H1 (cell line): ENCODE results near the gene IL31. TPM values are rescaled to one million over a fixed set of nuclear protein-coding genes. Genes with fewer than 3 reads are reported as not detected.

Experiments used
- CTCF ChIA-PET: fragments of 300-600 bp; sonication (Branson Sonifier 250); formaldehyde crosslinking; loops from one replicate; lab custom pipeline; 2021; ENCODE audit not compliant: partially characterized antibody; lab: Charles Lee
- POLR2A ChIA-PET: fragments of 300-600 bp; sonication (Branson Sonifier 250); formaldehyde crosslinking; loops from one replicate; lab custom pipeline; 2021; ENCODE audit warnings: inconsistent platforms; ENCODE audit not compliant: partially characterized antibody; lab: Charles Lee
- DNase-seq, 2 experiments: peaks; one replicate each; pipeline versions ENCODE4 v3.0.0 to v3.0.0-alpha.2; 2010 to 2022; ENCODE audit warnings: low spot score in 2 of 2, low read depth in 1 of 2, mixed read lengths in 1 of 2
- FAIRE-seq: peaks from 2 replicates; lab custom pipeline; 2011; peaks lifted over from hg19 to GRCh38; lab: Jason Lieb, UNC
- H2AFZ ChIP-seq: 2 replicates; pipeline ENCODE4 v1.8.1; 2012; ENCODE audit warnings: low read length, inconsistent platforms
- H2AK5ac ChIP-seq: 2 replicates; pipeline ENCODE4 v1.6.1; 2013; ENCODE audit warnings: low read depth, low read length
- H2BK120ac ChIP-seq: replicated peaks from 2 replicates; pipeline ENCODE3; 2013; ENCODE audit warnings: low read depth, low read length, inconsistent platforms
- H2BK12ac ChIP-seq: 2 replicates; pipeline ENCODE4 v1.6.1; 2013; ENCODE audit warnings: low read depth, low read length
- H2BK15ac ChIP-seq: 2 replicates; pipeline ENCODE4 v1.6.1; 2013; ENCODE audit warnings: low read length
- H2BK20ac ChIP-seq: 2 replicates; pipeline ENCODE4 v1.6.1; 2013; ENCODE audit warnings: low read length
- H2BK5ac ChIP-seq: 2 replicates; pipeline ENCODE4 v1.6.1; 2013; ENCODE audit warnings: low read depth, low read length
- H3K14ac ChIP-seq: 2 replicates; pipeline ENCODE4 v1.6.1; 2013; ENCODE audit warnings: inconsistent platforms; ENCODE audit not compliant: insufficient read length
- H3K18ac ChIP-seq: 2 replicates; pipeline ENCODE4 v1.6.1; 2013; ENCODE audit warnings: low read length; ENCODE audit errors: extremely low read depth
- H3K23ac ChIP-seq: 2 replicates; pipeline ENCODE4 v1.6.1; 2013; ENCODE audit warnings: inconsistent platforms; ENCODE audit not compliant: insufficient read length
- H3K23me2 ChIP-seq: 2 replicates; pipeline ENCODE4 v1.6.1; 2013; ENCODE audit warnings: low read depth, low read length
- H3K27ac ChIP-seq: 2 replicates; pipeline ENCODE4 v1.6.1; 2011; ENCODE audit warnings: low read depth, low read length, inconsistent platforms
- H3K27me3 ChIP-seq, 4 experiments: replicated peaks in 1 of 4; 1 replicate in 1 of 4; 2 replicates in 3 of 4; pipeline versions ENCODE4 v1.6.1 to v1.8.1; 2011 to 2013; ENCODE audit warnings: low read length in 3 of 4, mild to moderate bottlenecking in 3 of 4, inconsistent platforms in 2 of 4, mixed read lengths in 2 of 4, moderate library complexity in 1 of 4; ENCODE audit not compliant: control insufficient read depth in 3 of 4, insufficient read depth in 3 of 4; ENCODE audit errors: extremely low read depth in 1 of 4
- H3K36me3 ChIP-seq, 4 experiments: 2 replicates each; pipeline versions ENCODE4 v1.6.1 to v1.8.1; 2011 to 2013; ENCODE audit warnings: mild to moderate bottlenecking in 4 of 4, low read length in 3 of 4, moderate library complexity in 2 of 4, control low read depth in 1 of 4, inconsistent platforms in 1 of 4; ENCODE audit not compliant: insufficient read depth in 4 of 4, control insufficient read depth in 2 of 4
- H3K4ac ChIP-seq: replicated peaks from 2 replicates; pipeline ENCODE3; 2013; ENCODE audit warnings: low read length, low read depth, mixed read lengths, inconsistent platforms; ENCODE audit not compliant: insufficient read length
- H3K4me1 ChIP-seq, 4 experiments: replicated peaks in 1 of 4; 1 replicate in 1 of 4; 2 replicates in 3 of 4; pipeline versions ENCODE4 v1.6.1 to v1.8.1; 2011 to 2013; ENCODE audit warnings: low read length in 3 of 4, inconsistent platforms in 2 of 4, mixed read lengths in 1 of 4; ENCODE audit not compliant: insufficient read depth in 4 of 4, control insufficient read depth in 3 of 4
- H3K4me2 ChIP-seq, 2 experiments: 2 replicates each; pipeline versions ENCODE4 v1.6.1 to v1.8.1; 2011 to 2013; ENCODE audit warnings: low read depth in 2 of 2, low read length in 2 of 2, control low read depth in 1 of 2, inconsistent platforms in 1 of 2, mild to moderate bottlenecking in 1 of 2; ENCODE audit not compliant: insufficient read depth in 1 of 2
- H3K4me3 ChIP-seq, 4 experiments: fragments of 200-600, 300-600 bp in 1 of 4; sonication (generic), shearing (Covaris generic), sonication (Bioruptor Twin) in 1 of 4; 2 replicates each; pipeline versions ENCODE4 v1.5.1 to v1.8.1; 2011 to 2016; ENCODE audit warnings: low read length in 4 of 4, low read depth in 3 of 4, control low read depth in 2 of 4, inconsistent platforms in 2 of 4, mild to moderate bottlenecking in 2 of 4, mixed read lengths in 1 of 4, moderate library complexity in 1 of 4; ENCODE audit not compliant: insufficient read depth in 2 of 4; ENCODE audit errors: extremely low read depth in 1 of 4
- H3K56ac ChIP-seq: replicated peaks from 2 replicates; pipeline ENCODE3; 2013; ENCODE audit warnings: low read depth, mild to moderate bottlenecking, mixed read lengths, low read length, inconsistent platforms; ENCODE audit not compliant: insufficient read length
- H3K79me1 ChIP-seq: 2 replicates; pipeline ENCODE4 v1.6.1; 2013; ENCODE audit warnings: low read depth, low read length, control low read depth
- H3K79me2 ChIP-seq, 2 experiments: 2 replicates each; pipeline versions ENCODE4 v1.6.1 to v1.8.1; 2012 to 2013; ENCODE audit warnings: low read length in 2 of 2, mild to moderate bottlenecking in 2 of 2, inconsistent platforms in 1 of 2; ENCODE audit not compliant: insufficient read depth in 2 of 2, control insufficient read depth in 1 of 2
- H3K9ac ChIP-seq, 4 experiments: replicated peaks in 1 of 4; 1 replicate in 1 of 4; 2 replicates in 3 of 4; pipeline versions ENCODE4 v1.6.1 to v1.8.1; 2011 to 2013; ENCODE audit warnings: low read depth in 3 of 4, low read length in 3 of 4, control low read depth in 2 of 4, mild to moderate bottlenecking in 2 of 4, moderate library complexity in 2 of 4, inconsistent platforms in 1 of 4; ENCODE audit errors: extremely low read depth in 1 of 4
- H3K9me3 ChIP-seq, 2 experiments: 2 replicates each; pipeline versions ENCODE4 v1.6.1 to v1.8.1; 2012 to 2013; ENCODE audit warnings: mild to moderate bottlenecking in 2 of 2, moderate library complexity in 2 of 2, control low read depth in 1 of 2, inconsistent platforms in 1 of 2, low read depth in 1 of 2, low read length in 1 of 2, mixed read lengths in 1 of 2; ENCODE audit not compliant: insufficient read depth in 2 of 2
- H4K20me1 ChIP-seq, 2 experiments: replicated peaks in 1 of 2; 2 replicates each; pipeline versions ENCODE3 to v1.8.1; 2011 to 2013; ENCODE audit warnings: inconsistent platforms in 2 of 2, low read length in 2 of 2, mild to moderate bottlenecking in 1 of 2; ENCODE audit not compliant: insufficient read depth in 2 of 2, control insufficient read depth in 1 of 2
- H4K5ac ChIP-seq: 2 replicates; pipeline ENCODE4 v1.6.1; 2013; ENCODE audit warnings: low read length, low read depth, mixed read lengths, inconsistent platforms; ENCODE audit not compliant: insufficient read length
- H4K8ac ChIP-seq: 2 replicates; pipeline ENCODE4 v1.8.0; 2013; ENCODE audit warnings: mild to moderate bottlenecking, moderate library complexity, low read length, inconsistent platforms; ENCODE audit not compliant: insufficient read depth; ENCODE audit errors: extremely low read depth
- H4K91ac ChIP-seq: replicated peaks from 2 replicates; pipeline ENCODE3; 2013; ENCODE audit warnings: low read length, mixed read lengths, inconsistent platforms; ENCODE audit not compliant: insufficient read length
- CREB1 ChIP-seq: IDR thresholded peaks from 2 replicates; pipeline ENCODE4 v1.6.1; 2012; ENCODE audit warnings: inconsistent platforms
- FOSL1 ChIP-seq: IDR thresholded peaks from 2 replicates; pipeline ENCODE4 v1.6.1; 2011; ENCODE audit warnings: mild to moderate bottlenecking, low read depth, low read length, moderate library complexity; ENCODE audit not compliant: insufficient read depth
- HDAC6 ChIP-seq: IDR thresholded peaks from one replicate; pipeline ENCODE4 v1.7.1; 2012; ENCODE audit warnings: low read depth, mild to moderate bottlenecking, inconsistent platforms, low read length, moderate library complexity
- RAD21 ChIP-seq, 2 experiments: IDR thresholded peaks in 1 of 2; conservative IDR thresholded peaks in 1 of 2; 2 replicates each; pipeline ENCODE4 v1.6.1; 2011; ENCODE audit warnings: low read depth in 2 of 2, low read length in 2 of 2, improper control_type of control experiment in 1 of 2, inconsistent platforms in 1 of 2, mild to moderate bottlenecking in 1 of 2, moderate library complexity in 1 of 2
- TCF12 ChIP-seq: IDR thresholded peaks from 2 replicates; pipeline ENCODE4 v1.6.1; 2011; ENCODE audit warnings: low read depth, mild to moderate bottlenecking, low read length
- WGBS, 2 experiments: shearing (Covaris generic) in 1 of 2; methylation state at CpG; one replicate each; pipeline versions ENCODE4 v1.1.6 to v1.1.7; 2013 to 2015; ENCODE audit warnings: low lambda C conversion rate in 2 of 2, mixed read lengths in 2 of 2, inconsistent platforms in 1 of 2, low coverage in 1 of 2, missing lambda C conversion rate in 1 of 2; ENCODE audit not compliant: insufficient replicate concordance in 2 of 2, insufficient coverage in 1 of 2, insufficient read length in 1 of 2; ENCODE audit errors: extremely low coverage in 1 of 2, missing lambda C conversion rate in 1 of 2; 5-methylcytosine and 5-hydroxymethylcytosine counted together
- polyA plus RNA-seq, 7 experiments: library from polyadenylated mRNA; depleted of rRNA in 3 of 7; stranded (reverse) in 5 of 7; unstranded in 2 of 7; fragments of >200 nt in 5 of 7; fragments of 200-250 nt in 2 of 7; gene quantifications; 1 replicate in 5 of 7; 2 replicates in 1 of 7; 4 replicates in 1 of 7; pipeline versions ENCODE4 v1.2.1 to v1.2.3, GENCODE V29; 2011 to 2013; ENCODE audit warnings: missing spikeins in 2 of 7, mixed read lengths in 2 of 7
- total RNA-seq: library from RNA; stranded (reverse); fragmentation: NEBNext Ultra II Directional; extraction: Animal tissue kit (Norgen Biotek cat#: 25700); gene quantifications from 2 replicates; pipeline ENCODE4 v1.2.1, GENCODE V29; 2021
- TF ChIP-seq, protein P1 (sequence below), 3 experiments: IDR thresholded peaks; 1 replicate in 2 of 3; 2 replicates in 1 of 3; pipeline versions ENCODE4 v1.5.1 to v1.6.1; 2011; ENCODE audit warnings: low read length in 3 of 3, mild to moderate bottlenecking in 3 of 3, inconsistent platforms in 2 of 3, low read depth in 1 of 3, moderate library complexity in 1 of 3; ENCODE audit not compliant: insufficient read depth in 1 of 3; ENCODE audit errors: control extremely low read depth in 1 of 3

The IL31 gene
- total and polyA plus RNA-seq, 2 of the 8 experiments (the other 6 are each of a cell fraction or from before 2014, with no cell fraction given) = not detected

GRCh38 chr12:122190842-122191668 lies 17.0 kb upstream of the IL31 start:
- Histone ChIP-seq H3K79me2 (no peaks in the 10 kb centered on the region), H3K23ac (no peak overlapping the region), H3K4ac (no peak overlapping the region), H3K27me3 (no peaks in the 10 kb centered on the region), H4K8ac (no peak overlapping the region; the same call in 1 of the 2 replicates), H3K56ac (no peak overlapping the region), H3K18ac (no peak overlapping the region), H4K5ac (no peak overlapping the region), H2BK15ac (no peak overlapping the region), H4K20me1 (no peaks in the 10 kb centered on the region), H3K4me3 (no peak overlapping the region), H3K14ac (no peak overlapping the region), H3K4me1 (peaks cover 0 to 4% (median under 1%) of the 10 kb centered on the region in 4 experiments; a peak in 2 of 7 replicates), H2BK5ac (no peak overlapping the region), H2BK120ac (no peak overlapping the region), H2BK12ac (no peak overlapping the region), H2AK5ac (no peak overlapping the region), H3K36me3 (no peaks in the 10 kb centered on the region), H3K27ac (no peak overlapping the region), H3K23me2 (no peaks in the 10 kb centered on the region), H3K4me2 (no peak overlapping the region), H2BK20ac (no peak overlapping the region), H3K79me1 (no peaks in the 10 kb centered on the region), H2AFZ (peak overlapping the region; percentile 13; the same call in 1 of the 2 replicates), H3K9me3 (no peaks in the 10 kb centered on the region), H4K91ac (no peak overlapping the region), H3K9ac (no peak overlapping the region)
- ChIA-PET CTCF (interaction anchor here (0.6 to 4.8 kb wide), 51 partner anchors 7 to 1540 kb away, joined by 3 to 27 read pairs (median 4); partner anchors contain the start of genes B3GNT4, IL31 and LRRC43), POLR2A (interaction anchor here (0.6 to 1.6 kb wide), 3 partner anchors 15 to 60 kb away, joined by 3 to 6 read pairs (median 3); no protein-coding TSS in a partner anchor)
- TF ChIP-seq TCF12 (0 out of 2 replicates have a peak, but pooled peaks have one; percentile 22), RAD21 (IDR thresholded peaks at IDR 0.05 in 1 of 2, conservative IDR thresholded peaks at IDR 0.05 in 1 of 2; ENCODE audit: low read depth in 2 of 2, low read length in 2 of 2) (peak; percentile 91 to 92), FOSL1 (no peak), HDAC6 (no peak), CREB1 (peak; percentile 68)
- TF ChIP-seq, protein P1, sequence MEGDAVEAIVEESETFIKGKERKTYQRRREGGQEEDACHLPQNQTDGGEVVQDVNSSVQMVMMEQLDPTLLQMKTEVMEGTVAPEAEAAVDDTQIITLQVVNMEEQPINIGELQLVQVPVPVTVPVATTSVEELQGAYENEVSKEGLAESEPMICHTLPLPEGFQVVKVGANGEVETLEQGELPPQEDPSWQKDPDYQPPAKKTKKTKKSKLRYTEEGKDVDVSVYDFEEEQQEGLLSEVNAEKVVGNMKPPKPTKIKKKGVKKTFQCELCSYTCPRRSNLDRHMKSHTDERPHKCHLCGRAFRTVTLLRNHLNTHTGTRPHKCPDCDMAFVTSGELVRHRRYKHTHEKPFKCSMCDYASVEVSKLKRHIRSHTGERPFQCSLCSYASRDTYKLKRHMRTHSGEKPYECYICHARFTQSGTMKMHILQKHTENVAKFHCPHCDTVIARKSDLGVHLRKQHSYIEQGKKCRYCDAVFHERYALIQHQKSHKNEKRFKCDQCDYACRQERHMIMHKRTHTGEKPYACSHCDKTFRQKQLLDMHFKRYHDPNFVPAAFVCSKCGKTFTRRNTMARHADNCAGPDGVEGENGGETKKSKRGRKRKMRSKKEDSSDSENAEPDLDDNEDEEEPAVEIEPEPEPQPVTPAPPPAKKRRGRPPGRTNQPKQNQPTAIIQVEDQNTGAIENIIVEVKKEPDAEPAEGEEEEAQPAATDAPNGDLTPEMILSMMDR (IDR thresholded peaks at IDR 0.05; ENCODE audit: control extremely low read depth in 1 of 3, insufficient read depth in 1 of 3, low read depth in 1 of 3, low read length in 3 of 3) = peak; percentile 88 to 95 (median 91)
- peak; percentile 93 for FAIRE-seq
- 64% methylated on average over 18 of the region's 18 CpGs; no CpG with 5 or more reads in 1 of the 2 experiments for WGBS, 2 experiments
- peak; percentile 56 to 87 for DNase-seq
